GM11168 (cell line): ENCODE data around the gene MID1.

Source experiments
- in situ Hi-C: fragments of 300-500 bp; cut with MboI; formaldehyde crosslinking; loops from one replicate; pipeline ENCODE4 v1.12.0; 2022; ENCODE audit warnings: low sequenced_read_pairs; ENCODE audit not compliant: unreplicated experiment

The MID1 gene

DNA sequence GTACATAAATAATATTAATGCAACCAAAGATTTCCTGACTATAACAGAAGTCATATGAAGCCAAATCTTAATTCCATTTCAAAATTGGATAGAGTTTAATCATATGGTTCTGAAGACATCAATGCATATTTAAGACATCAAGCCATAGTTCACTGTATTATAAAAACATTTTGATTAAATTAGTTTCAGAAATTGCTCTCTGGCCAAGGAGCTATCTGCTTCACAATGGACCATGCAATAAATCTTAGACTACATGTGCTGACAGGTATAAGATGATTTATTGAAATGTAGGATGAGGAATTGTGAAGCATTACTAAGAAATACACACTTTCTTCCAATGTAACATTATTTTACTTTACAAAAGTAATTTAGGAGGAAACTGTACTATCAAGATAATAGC, 81.6 kb downstream of the MID1 start:
- in situ Hi-C loops, result no loop called here

DNA sequence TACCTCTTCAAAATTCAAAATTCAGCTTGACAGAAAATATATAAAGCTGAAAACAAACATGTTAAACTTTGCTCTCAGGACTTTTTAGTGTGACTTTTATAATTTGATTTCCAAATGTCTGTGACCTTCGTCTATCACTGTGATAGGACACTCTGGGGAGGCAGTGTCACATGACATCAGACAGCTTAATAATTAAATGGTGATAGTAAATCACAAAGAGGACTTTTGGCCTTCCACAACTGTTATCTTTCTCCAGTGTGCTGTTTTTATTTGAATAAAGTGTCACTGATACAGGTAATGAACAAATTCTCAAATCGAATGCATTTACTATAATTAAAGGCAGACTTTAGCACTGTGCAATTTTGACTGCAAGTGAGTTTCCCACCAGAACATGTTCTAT, 83.1 kb downstream of the MID1 start:
- in situ Hi-C loops, result no loop called here

DNA sequence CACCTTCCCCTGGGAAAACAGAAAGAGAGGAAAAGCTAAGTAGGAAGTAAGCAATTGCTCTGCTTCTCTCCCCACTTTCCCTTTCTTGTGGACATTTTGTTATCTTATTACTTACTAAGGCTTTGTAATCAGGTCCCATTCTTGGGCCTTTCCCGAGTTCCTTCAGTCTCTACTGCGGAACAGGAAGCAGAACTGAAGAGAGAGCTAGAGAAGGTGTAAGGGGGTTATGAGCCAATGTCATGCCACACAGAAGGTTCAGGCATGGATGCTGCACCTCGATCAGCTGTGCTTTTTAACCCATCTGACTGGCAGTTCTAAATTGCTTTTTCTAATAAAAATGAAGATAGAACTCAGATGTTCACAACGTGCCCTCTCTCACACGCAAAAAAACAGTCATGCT, 83.6 kb downstream of the MID1 start:
- in situ Hi-C loops, result no loop called here

DNA sequence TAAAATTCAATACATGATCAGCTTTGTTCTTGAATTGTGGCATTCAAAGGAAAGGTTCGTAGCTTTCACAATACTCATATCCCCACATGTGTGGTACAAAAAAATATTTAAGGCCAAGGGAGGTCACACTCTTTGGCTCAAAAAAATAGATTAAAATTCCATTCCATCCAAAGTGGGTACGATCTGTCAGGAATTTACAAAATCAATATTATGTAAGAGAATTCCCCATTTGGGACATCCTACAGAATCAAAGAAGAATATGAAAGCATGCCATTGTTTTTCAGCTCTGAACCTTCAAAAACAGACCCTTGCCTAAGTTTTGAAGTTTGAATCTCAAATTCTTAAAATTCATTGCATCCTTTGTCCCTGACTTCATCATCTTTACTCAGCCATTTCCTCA, 85.8 kb downstream of the MID1 start:
- in situ Hi-C loops, result no loop called here

DNA sequence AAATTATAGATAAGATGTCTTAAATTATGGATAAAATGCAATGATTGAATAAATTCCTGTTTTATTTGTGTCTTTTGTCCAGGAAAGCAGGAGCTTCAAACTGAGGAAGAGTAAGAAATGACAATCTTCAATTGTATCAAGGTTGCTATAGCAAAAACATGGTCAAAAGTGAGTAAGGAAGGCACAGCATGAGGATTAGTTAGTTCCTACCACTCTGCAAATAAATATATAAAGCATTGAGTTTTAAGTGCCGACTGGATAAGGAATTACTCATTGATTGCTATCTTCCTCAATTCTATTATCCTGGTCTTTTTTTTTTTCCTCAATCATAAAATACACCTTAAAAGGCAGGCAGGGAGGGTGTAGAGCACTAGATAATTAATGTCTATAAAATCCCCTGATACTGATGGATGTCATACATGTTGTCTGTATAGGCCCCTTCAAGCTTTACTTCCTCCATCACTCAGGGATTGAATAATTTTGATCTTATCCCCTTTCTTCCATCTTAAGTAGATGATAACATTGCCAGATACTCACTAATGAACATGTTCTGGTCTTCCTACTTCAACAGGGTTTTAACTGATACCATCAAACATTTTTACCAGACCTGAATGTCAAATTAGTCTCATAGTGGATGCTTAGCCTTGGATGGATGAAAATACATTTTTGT, 86.6 kb downstream of the MID1 start:
- in situ Hi-C loops, result no loop called here

DNA sequence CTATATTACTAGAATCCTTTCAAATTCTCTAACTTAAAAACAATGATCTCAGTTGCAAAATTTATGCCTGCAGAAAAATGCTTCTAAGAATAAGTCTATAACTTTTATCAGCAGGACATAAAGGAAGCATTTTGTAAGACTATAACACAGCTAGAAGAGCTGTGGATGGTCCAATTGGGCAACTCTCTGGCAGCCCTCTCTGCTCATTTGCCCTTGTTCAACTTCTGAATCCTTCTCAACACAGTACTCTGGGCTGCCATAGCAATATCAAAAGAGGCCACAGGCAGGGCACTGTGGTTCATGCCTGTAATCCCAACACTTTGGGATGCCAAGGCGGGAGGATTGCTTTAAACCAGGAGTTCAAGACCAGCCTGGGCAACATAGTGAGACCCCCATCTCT, 88.5 kb downstream of the MID1 start:
- in situ Hi-C loops, result no loop called here

DNA sequence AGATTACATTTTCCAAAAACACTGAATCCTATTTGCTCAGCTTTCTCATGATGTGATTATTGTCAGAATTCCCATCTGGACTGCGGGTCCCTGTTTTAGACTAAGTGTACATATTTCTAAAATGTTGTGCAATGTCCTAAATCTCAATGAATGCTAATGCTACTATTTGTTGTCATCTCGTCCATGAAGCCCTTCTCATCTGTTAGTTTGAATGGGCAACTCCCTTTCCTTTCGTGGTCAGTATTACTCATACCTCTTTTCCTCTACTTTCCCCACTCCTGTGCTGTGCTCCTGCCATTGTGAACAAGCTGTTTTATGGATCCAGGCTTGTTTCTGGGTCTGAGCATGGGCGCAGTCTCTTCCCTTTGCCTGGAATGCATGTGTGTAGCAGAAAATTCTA, 91.0 kb downstream of the MID1 start:
- in situ Hi-C loops, result no loop called here

DNA sequence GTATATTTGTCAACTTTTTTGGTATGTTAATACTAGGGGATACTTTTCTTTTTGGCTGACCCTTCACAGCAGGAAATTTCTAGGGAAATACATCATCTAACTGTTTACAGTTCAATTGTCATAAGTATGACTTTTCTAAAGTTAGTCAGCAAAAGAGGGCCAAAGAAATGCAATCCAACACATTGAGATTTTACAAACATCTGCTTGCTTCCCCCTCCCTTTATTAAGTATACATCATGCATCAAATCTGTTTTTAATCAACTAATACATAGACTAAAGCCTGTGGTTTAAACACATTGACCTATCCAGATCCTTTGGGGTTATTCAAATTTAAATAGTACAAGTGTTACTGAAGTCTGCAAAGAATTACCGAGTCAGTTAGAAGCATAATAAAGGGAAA, 93.9 kb downstream of the MID1 start:
- in situ Hi-C loops, result no loop called here

DNA sequence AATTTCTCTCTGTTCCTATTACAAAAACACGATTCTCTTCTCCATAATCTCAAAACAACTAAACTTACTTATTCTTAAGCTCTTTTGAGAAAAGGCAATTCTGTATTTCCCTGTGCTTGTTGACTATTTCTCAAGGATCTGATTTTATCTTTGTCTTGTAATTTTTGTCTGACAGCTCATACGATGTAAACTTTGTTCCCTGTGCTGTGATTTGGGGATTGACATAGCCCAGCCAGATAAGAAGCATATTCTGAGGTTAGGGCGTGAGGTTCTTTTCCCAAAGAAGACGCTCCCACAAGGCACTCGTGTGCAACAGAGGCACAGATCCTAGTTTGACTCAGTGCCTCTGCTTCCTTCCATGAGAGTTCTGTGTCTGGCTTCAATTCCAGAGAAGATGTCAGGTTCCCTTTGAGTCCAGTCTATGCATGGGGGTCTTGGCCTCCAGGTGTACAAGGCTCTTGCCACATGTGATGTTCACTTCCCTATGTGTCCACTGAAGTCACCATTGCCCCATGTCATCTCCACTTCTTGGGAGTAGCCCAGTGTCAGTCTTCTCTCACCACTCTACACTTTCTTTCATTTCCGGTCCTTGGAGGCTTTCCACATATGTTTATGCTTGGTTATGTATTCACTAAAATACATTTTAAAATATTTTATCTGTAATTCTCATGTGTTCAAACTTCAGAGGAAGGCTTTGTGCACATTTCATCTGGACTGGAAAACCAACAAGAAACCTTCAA, 94.8 kb downstream of the MID1 start:
- in situ Hi-C loops, result no loop called here

DNA sequence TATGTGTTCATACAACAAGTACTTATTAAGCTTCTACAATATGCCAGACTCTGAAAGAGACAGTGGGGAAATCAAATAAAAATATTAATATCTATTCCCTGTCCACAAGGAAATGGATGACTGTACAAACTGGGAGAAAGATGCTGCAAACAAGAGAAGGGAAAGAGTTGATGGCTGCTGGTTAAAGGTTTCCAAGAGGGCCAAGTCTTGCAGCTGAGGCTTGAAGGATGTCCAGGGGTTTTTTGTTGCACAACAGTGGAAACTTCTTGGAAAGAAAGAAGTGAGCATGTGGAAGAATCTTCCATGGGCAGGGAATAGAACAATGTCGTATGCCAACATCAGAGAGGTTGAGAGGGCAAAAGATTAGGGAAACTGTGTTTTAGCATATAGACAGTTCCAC, 95.8 kb downstream of the MID1 start:
- in situ Hi-C loops, result no loop called here

DNA sequence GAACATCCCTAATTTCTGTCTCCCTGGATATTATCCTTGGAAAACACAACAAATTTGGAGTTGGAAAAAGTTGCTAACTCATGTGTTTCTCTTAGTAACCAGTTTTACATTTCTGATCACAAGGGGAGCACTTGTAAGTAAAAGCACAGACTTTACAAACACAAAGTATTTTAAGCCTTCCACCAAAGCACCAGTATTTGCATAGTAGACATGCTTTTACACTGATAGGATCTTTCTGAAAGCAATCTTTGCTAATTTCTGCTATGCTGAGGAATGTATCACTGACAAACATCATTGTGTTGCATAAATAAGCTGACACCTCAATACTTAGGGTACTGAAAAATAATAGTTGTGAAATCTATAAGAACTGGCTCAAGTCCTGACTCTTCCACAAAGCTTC, 100.6 kb downstream of the MID1 start:
- in situ Hi-C loops, result no loop called here

DNA sequence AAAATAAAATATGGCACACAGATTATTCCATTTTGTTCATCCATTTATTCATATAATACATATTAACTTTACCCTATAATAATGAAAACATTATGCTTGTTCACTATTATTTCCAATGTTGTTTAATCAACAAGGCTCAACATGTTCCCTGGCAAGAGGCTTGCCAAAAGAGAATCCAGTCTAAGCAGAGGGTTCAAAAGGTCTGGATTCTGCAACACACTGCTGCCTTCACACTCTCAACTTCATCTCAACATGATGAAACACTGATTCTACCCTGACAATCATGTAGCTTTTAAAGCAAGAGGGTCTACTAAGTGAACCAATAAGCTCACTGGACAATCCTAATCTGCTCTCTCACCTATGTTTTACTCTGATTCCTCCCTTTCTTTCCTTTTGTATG, 101.1 kb downstream of the MID1 start:
- in situ Hi-C loops, result no loop called here

DNA sequence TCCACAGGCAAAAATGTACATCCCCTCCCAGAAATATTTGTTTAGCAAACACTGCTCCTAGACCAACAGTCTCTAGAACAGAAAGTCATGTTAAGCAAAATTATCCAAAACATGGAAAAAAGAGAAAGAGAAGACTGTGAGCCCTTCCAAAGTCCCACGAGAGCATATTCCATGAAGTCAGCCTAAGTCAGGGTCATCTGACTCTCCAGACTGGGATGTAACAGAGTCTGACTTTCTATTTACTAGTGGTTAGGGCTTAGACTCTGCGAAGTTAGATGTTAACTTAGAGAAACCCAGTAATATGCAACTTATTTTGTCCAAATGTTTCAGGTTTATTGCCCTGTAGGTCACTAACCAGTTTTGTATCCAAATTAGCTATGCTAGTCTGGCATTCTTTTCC, 102.3 kb downstream of the MID1 start:
- in situ Hi-C loops, result no loop called here

DNA sequence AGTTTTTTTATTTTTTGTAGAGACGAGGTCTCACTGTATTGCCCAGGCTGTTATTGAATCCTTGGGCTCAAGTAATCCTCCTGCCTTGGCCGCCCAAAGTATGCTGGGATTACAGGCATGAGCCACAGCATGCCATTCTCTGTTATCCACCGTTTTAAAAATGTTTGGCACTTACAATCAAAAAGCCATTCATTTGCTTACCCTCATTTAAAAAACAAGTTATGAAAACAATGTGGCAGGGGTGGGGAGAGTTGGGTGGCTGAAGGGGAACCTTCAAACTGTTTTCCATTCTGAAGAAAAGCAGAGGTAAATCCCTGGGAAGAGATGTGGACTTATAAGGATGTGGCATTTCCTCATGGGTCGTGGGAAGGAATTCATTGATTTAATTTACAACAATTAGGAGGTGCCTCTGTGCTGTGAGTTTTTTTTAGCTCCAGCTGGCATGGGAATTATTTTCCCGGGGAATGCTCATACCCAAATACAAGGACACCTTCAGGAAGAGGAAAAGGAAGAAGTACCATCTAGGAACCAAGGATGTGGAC, 103.5 kb downstream of the MID1 start:
- in situ Hi-C loops, result no loop called here

DNA sequence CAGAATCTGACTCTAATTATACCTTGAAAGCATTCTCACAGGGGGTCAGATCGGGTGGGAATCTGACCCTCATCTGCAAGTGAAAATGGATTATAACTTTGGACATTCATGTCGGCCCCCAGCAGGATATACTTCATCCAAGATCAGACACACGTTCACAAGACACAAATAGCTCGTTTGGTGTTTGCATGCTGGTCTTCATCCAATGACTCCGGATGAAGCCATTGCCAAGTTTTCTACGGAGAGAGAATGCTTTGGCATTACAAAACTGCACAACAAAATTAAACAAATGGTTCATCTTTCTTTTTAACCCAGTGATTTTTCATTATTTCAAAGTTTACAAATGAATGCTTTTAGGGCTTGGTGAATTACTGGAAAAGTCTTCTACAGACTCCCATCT, 105.5 kb downstream of the MID1 start:
- in situ Hi-C loops, result no loop called here

DNA sequence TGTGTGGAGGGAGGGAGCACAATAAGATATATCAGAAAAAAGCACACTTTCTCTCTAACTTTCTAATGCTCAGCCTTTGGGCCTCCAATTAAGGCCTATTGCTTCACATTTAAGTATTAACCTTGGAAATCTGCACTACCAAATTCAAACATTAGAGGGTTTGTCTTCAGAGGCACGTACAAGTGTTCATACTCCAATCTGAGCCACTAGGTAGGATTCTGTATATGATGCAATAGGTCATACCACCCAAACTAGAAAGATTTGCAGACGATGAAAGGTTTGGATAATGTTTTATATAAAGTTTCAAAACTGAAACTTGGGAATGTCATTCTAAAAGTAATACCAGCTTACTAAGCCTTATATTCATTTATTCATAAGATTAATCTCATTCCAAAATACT, 106.4 kb downstream of the MID1 start:
- in situ Hi-C loops, result no loop called here

DNA sequence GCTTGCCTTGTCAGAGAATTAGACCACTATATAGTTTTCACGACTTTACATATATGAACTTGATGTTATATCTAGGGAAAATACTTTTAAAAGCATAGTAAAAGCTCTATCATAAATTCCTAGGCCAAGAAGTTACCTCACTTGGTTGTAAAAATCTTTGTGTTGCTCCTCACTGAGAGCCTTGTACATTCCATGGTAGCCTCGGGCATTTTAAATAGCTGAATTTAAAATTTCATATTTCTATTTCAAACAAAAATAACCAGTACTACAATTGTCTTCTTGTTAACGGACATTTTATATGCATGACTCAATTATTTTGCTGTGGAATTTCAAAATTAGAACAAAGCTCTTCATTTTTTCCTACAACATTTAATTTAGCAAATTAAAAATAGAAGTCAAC, 107.6 kb downstream of the MID1 start:
- in situ Hi-C loops, result no loop called here

DNA sequence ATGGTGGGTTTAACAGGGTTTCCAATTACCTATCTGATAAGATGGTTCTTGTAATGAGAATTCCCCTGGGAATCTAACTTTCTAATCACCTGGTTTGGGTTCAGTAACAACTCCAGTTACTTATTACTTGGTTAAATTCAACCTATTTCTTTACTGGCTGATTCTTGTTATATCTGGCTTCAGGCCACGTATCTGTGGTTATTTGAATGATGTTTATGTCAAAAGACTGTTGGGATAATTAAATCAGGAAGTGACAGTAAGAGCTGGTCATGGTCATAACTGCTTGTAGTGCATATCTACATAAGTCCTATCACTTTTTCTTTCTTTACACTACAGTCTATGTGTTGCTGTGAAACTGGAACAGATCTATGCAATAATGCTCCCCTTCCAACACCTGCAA, 108.1 kb downstream of the MID1 start:
- in situ Hi-C loops, result no loop called here

DNA sequence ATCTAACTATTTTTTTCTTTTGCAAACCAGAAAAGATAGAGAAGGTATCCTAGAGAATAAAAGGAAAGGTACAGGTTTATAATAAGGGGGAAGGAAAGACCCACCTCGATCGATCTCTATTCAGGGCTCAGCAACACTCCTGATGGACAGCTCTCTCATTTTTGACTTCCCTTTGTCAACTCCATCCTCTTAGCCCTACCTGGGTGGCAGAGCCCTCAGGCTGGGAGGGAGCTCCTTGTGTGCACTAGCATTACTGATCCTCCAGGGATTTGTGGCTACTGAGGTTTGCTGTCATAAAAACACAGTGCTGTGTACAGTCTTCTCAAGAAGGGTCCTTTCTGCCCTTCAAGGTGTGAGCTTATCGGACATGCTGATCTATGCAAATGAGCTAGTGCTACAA, 111.0 kb downstream of the MID1 start:
- in situ Hi-C loops, result no loop called here

DNA sequence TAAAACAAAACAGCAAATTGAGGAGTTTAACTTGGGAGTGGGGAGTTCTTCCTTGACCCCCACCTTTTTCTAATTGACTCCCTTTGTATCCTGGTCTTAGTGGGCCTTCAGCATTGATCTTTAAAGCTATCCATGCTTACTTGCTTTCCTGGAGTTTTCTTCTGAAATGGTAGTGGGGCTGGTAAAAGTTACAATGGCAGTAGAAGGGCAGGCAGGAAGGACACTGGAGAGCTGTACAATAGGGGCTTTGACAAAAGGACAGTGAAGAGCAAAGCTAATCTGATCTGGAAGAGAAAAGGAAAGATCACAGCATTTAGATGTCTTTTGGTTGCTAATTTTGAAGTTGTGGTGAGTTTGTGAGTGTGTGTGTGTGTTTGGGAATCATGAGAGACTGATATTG, 111.5 kb downstream of the MID1 start:
- in situ Hi-C loops, result no loop called here

DNA sequence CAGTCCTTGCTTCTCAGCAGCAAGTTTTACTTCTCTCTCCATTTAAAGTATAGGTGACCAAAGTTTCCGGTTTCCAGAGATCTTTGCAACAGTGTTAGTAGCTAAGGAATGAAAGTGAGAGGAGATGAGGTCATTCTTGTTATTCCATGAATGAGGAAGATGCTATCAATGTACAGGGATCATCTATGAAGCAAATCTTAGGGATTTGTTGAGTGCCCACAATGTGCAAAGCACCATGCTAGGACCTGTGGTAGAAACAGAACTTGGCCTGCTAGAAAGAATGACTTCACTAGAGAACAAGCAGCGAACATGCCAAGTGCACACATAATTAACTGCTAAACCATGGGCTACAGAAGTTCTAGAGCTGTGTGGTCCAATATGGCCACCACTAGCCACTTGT, 112.5 kb downstream of the MID1 start:
- in situ Hi-C loops, result no loop called here

DNA sequence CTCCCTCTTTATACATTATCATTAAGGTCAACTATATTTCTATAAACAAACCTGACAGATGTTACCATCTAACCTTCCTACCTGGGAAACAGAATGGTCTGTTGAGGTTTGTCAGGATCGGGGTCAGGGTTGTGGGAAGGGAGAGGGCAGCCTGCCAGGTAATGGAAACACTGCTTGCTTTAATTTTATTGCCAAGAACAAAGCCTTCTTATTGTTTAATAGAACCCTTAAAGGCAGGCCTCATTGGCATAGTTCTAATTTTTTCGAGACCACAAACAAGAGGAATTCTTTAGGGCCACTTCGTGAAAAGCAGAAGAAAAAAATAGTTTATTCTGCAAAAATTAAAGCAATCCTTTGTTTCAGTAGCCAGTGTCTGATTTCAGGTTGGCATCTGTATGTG, 113.2 kb downstream of the MID1 start:
- in situ Hi-C loops, result no loop called here
